CD4-positive, alpha-beta T cell (primary cell): Measurements from ENCODE around the gene MX2. TPM values are rescaled to one million over a fixed set of nuclear protein-coding genes. Genes with fewer than 3 reads are reported as not detected.

Experiments used
- ATAC-seq: fragments of 200-7000 bp; cut with Tn5 transposase; one replicate; pipeline ENCODE4 v1.10.0; 2022; ENCODE audit warnings: mild to moderate bottlenecking; ENCODE audit not compliant: poor library complexity
- CTCF ChIA-PET: fragments of 350-600 bp; sonication (Branson Sonifier 250); formaldehyde crosslinking; loops from one replicate; lab custom pipeline; 2021; ENCODE audit warnings: antibody characterized with exemption, inconsistent platforms; lab: Charles Lee
- POLR2A ChIA-PET: fragments of 350-600 bp; sonication (Branson Sonifier 250); formaldehyde crosslinking; loops from one replicate; lab custom pipeline; 2021; ENCODE audit warnings: antibody characterized with exemption, inconsistent platforms; lab: Charles Lee
- DNase-seq, 14 experiments: peaks; one replicate each; pipeline ENCODE4 v3.0.0-alpha.2; 2013 to 2020; ENCODE audit warnings: mixed read lengths in 2 of 14
- H3K27ac ChIP-seq, 2 donors: one replicate each; pipeline versions ENCODE4 v1.5.1 to v1.7.0; 2013; ENCODE audit warnings: low read length in 2 of 2, low read depth in 1 of 2, mild to moderate bottlenecking in 1 of 2
- H3K27me3 ChIP-seq, 2 experiments: 1 replicate in 1 of 2; 2 replicates in 1 of 2; pipeline versions ENCODE4 v1.6.1 to v1.7.0; 2013; ENCODE audit warnings: low read length in 2 of 2, control low read depth in 1 of 2, mild to moderate bottlenecking in 1 of 2, moderate library complexity in 1 of 2; ENCODE audit not compliant: insufficient read depth in 2 of 2, control insufficient read depth in 1 of 2
- H3K36me3 ChIP-seq: one replicate; pipeline ENCODE4 v1.6.1; 2013; ENCODE audit warnings: low read length, control low read depth; ENCODE audit not compliant: insufficient read depth
- H3K4me1 ChIP-seq: one replicate; pipeline ENCODE4 v1.6.1; 2013; ENCODE audit warnings: low read length, control low read depth; ENCODE audit not compliant: insufficient read depth
- H3K4me3 ChIP-seq: one replicate; pipeline ENCODE4 v1.5.1; 2013; ENCODE audit warnings: mild to moderate bottlenecking, low read length, moderate library complexity
- H3K9me3 ChIP-seq, 2 experiments: 1 replicate in 1 of 2; 2 replicates in 1 of 2; pipeline versions ENCODE4 v1.6.1 to v1.7.0; 2013; ENCODE audit warnings: low read length in 2 of 2, mild to moderate bottlenecking in 2 of 2, control low read depth in 1 of 2, moderate library complexity in 1 of 2; ENCODE audit not compliant: control insufficient read depth in 1 of 2, insufficient read depth in 1 of 2
- H3K27ac Mint-ChIP-seq: one replicate; pipeline ENCODE4 v1.8.0; 2020; ENCODE audit warnings: mixed read lengths
- H3K27me3 Mint-ChIP-seq: one replicate; pipeline ENCODE4 v1.8.0; 2021; ENCODE audit warnings: mixed read lengths
- H3K36me3 Mint-ChIP-seq: one replicate; pipeline ENCODE4 v1.8.0; 2021; ENCODE audit warnings: low read depth, mixed read lengths
- H3K4me1 Mint-ChIP-seq: one replicate; pipeline ENCODE4 v1.8.0; 2021; ENCODE audit warnings: low read depth, mixed read lengths
- H3K4me3 Mint-ChIP-seq: one replicate; pipeline ENCODE4 v1.8.0; 2020; ENCODE audit warnings: mild to moderate bottlenecking, mixed read lengths
- H3K9me3 Mint-ChIP-seq: one replicate; pipeline ENCODE4 v1.8.0; 2020; ENCODE audit warnings: mixed read lengths
- intact Hi-C, 2 experiments: fragments of 100-400 bp; cut with DNase I in 1 of 2; cut with micrococcal nuclease in 1 of 2; formaldehyde crosslinking; loops; one replicate each; pipeline versions ENCODE4 v1.15.1 to v1.9.0; 2023 to 2025; cut with DNase I, micrococcal nuclease
- total RNA-seq, 174 experiments: library from RNA in 2 of 174; stranded (reverse) in 2 of 174; gene quantifications; one replicate each; pipeline ENCODE4 v1.2.3 and lab custom pipeline; 2021 to 2026
- TF ChIP-seq, protein P1 (sequence below): fragments of 200-600 bp; IDR thresholded peaks from one replicate; pipeline ENCODE4 v1.8.0; 2022; ENCODE audit warnings: antibody characterized with exemption, mild to moderate bottlenecking

MX2 gene
- total RNA-seq, 2 experiments from 2014 or later: 77.8 to 87.1 TPM

DNA sequence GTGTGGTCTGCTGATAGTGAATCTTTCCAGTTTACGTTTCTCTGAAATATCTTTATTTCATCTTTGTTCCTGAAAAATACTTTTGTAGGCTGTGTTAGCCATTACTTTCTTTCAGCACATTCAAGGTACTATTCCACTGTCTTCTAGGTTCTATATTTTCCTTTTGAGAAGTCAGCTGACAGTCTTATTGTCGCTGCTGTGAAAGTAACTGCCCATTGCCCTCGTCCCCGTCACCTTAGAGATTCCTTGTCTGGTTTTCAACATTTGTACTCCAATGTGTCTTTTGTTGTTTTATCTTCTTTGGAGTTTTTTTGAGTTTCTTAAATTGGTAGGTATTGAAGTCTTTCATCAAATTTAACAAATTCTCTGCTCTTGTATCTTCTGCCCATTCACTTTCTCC lies 19.8 kb upstream of the MX2 start:
- H3K27ac Mint-ChIP-seq: no peak overlapping the region
- ATAC-seq (no peak), DNase-seq (no peak)
- no peaks in the 10 kb centered on the region for H3K9me3 ChIP-seq
- H3K27me3 ChIP-seq: no peaks in the 10 kb centered on the region
- H3K27me3 Mint-ChIP-seq: peaks cover 8% of the 10 kb centered on the region
- H3K27ac ChIP-seq: no peak overlapping the region
- H3K36me3 ChIP-seq: no peaks in the 10 kb centered on the region
- H3K4me1 ChIP-seq: no peaks in the 10 kb centered on the region
- no peak overlapping the region for H3K4me3 ChIP-seq
- peaks cover 4% of the 10 kb centered on the region for H3K9me3 Mint-ChIP-seq
- H3K4me3 Mint-ChIP-seq: no peak overlapping the region
- H3K36me3 Mint-ChIP-seq: no peaks in the 10 kb centered on the region
- no peaks in the 10 kb centered on the region for H3K4me1 Mint-ChIP-seq
- POLR2A ChIA-PET: no interaction called here
- TF ChIP-seq, protein P1, sequence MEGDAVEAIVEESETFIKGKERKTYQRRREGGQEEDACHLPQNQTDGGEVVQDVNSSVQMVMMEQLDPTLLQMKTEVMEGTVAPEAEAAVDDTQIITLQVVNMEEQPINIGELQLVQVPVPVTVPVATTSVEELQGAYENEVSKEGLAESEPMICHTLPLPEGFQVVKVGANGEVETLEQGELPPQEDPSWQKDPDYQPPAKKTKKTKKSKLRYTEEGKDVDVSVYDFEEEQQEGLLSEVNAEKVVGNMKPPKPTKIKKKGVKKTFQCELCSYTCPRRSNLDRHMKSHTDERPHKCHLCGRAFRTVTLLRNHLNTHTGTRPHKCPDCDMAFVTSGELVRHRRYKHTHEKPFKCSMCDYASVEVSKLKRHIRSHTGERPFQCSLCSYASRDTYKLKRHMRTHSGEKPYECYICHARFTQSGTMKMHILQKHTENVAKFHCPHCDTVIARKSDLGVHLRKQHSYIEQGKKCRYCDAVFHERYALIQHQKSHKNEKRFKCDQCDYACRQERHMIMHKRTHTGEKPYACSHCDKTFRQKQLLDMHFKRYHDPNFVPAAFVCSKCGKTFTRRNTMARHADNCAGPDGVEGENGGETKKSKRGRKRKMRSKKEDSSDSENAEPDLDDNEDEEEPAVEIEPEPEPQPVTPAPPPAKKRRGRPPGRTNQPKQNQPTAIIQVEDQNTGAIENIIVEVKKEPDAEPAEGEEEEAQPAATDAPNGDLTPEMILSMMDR: no peak
- CTCF ChIA-PET: no interaction called here
- intact Hi-C loops: no loop called here

GRCh38 chr21:41344146-41344545 lies 17.7 kb upstream of the MX2 start:
- Mint-ChIP-seq H3K4me1 (no peaks in the 10 kb centered on the region), H3K27me3 (peaks cover 10% of the 10 kb centered on the region), H3K27ac (no peak overlapping the region), H3K9me3 (peaks cover 4% of the 10 kb centered on the region), H3K36me3 (no peaks in the 10 kb centered on the region), H3K4me3 (no peak overlapping the region)
- Histone ChIP-seq H3K27ac (no peak overlapping the region), H3K4me3 (no peak overlapping the region), H3K9me3 (no peaks in the 10 kb centered on the region), H3K27me3 (no peaks in the 10 kb centered on the region), H3K4me1 (no peaks in the 10 kb centered on the region), H3K36me3 (no peaks in the 10 kb centered on the region)
- POLR2A ChIA-PET: no interaction called here
- intact Hi-C loops: no loop called here
- no peak for DNase-seq
- TF ChIP-seq, protein P1: no peak
- ATAC-seq: no peak
- CTCF ChIA-PET: interaction anchor here (1.9 kb wide), 1 partner anchor 61 kb away, joined by 5 read pairs; no protein-coding TSS in a partner anchor

DNA sequence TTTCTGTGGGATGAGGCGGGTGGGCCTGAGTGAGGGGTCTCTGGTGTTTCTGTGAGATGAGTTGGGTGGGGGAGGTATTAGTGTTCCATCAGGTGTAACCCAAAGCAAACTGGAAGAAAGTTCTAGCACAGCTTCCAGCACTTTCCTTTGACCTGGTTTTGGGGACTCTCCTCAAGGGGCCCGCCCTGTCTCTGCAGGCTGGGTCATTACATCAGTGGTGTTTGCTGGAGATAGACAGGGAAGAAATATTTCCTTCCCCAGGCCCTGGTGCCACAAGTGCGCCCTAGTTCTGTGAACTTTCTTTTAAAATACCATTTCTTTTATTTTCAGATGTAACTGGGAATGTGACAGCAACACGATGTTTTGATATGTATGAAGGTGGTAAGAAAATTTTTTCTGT lies 16.5 kb upstream of the MX2 start:
- peaks cover 4% of the 10 kb centered on the region for H3K9me3 Mint-ChIP-seq
- H3K27me3 Mint-ChIP-seq: peaks cover 10% of the 10 kb centered on the region

More for the DNA sequence above, 16.5 kb upstream of the MX2 start:
- Mint-ChIP-seq H3K27ac (no peak overlapping the region), H3K4me3 (no peak overlapping the region), H3K4me1 (no peaks in the 10 kb centered on the region), H3K36me3 (no peaks in the 10 kb centered on the region)
- Histone ChIP-seq H3K27ac (no peak overlapping the region), H3K4me1 (no peaks in the 10 kb centered on the region), H3K27me3 (no peaks in the 10 kb centered on the region), H3K36me3 (no peaks in the 10 kb centered on the region), H3K9me3 (no peaks in the 10 kb centered on the region), H3K4me3 (no peak overlapping the region)
- TF ChIP-seq, protein P1: no peak
- POLR2A ChIA-PET: no interaction called here
- CTCF ChIA-PET: no interaction called here
- intact Hi-C loops: no loop called here
- DNase-seq (no peak), ATAC-seq (no peak)
